GM18519 (cell line): ENCODE results near the gene POLR2L.

Experiments
- ATAC-seq: cut with Tn5 transposase; IDR thresholded peaks from one replicate; pipeline ENCODE4 v1.9.1; 2021; ENCODE audit warnings: mild to moderate bottlenecking, moderate library complexity; ENCODE audit not compliant: unreplicated experiment, low FRiP score

Gene POLR2L

GRCh38 chr11:855796-856195, 13.5 kb upstream of the POLR2L start:
- no peak for ATAC-seq

DNA sequence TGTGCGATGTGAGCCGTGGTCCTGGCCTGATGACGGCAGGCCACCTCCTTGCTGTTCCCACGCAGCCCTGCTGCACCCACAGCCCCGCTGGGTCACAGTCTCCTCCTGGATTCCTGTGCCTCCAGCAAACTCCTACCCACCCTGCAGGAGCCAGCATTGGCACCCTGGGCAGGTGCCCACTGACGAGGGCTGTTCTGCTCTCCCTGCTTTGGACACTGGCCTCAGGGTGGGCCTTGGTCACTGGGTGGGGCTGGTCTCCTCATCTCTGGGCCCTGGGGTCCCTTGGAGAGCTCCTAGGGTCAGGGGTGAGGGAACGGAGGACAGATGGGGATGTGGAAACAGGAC, 13.0 kb upstream of the POLR2L start:
- no peak for ATAC-seq

GRCh38 chr11:854601-855329, 12.4 kb upstream of the POLR2L start:
- ATAC-seq: no peak

DNA sequence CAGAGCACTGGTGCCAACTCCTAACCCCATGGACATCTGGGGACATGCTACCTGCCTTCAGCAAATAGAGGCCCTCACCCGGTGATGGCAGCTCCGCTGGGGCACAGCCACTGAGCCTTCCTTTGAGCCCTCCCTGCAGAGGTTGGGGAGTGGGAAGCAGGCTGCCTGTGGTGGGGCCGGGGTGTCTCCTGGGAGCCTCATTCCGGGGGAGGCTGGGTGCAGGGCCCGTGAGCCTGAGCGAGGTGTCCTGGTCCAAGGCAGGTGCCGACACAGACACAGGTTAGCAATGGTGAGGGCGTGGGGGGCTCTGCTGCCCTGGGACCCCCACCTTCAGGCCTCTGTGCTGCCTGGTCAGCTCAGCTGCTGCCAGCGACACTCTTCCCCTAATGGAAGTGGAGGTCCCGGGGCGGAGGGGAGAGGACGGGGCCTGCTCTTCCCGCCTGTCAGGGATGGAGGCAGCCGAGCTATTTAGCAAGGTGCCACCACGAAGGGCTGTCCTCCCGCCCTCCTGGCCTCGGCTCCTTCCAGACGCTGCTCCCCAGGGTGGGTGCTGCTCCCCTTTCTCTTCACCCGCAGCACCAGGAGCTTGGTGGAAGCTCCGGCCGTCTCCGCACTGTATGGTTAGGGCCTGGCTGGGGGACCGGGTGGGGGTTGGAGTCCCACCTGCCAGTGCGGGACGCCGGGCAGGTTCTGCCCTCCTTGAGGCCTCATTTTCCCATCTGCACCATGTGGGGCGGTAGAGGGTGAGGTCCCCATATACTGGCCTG, 11.5 kb upstream of the POLR2L start:
- no peak for ATAC-seq

DNA sequence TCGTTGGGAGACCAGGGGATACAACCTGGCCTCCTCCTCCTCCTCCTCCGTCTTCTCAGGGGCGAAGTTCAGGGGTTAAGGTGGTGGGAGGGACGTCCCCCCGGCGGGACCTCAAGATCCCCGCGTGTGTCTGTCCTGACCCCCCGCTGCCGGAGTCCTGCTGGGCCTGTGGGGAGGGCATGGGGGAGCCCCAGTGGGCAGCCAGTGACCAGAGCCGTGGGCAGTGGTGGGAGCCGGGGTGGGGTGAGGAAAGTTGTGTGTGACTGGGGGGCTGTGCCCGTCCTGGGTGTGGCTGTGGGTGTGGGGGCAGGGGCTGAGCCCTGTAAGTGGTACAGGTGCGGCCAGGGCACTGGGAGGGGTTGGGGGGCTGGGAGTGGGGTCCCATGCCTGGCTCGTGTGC, 10.4 kb upstream of the POLR2L start:
- no peak for ATAC-seq

DNA sequence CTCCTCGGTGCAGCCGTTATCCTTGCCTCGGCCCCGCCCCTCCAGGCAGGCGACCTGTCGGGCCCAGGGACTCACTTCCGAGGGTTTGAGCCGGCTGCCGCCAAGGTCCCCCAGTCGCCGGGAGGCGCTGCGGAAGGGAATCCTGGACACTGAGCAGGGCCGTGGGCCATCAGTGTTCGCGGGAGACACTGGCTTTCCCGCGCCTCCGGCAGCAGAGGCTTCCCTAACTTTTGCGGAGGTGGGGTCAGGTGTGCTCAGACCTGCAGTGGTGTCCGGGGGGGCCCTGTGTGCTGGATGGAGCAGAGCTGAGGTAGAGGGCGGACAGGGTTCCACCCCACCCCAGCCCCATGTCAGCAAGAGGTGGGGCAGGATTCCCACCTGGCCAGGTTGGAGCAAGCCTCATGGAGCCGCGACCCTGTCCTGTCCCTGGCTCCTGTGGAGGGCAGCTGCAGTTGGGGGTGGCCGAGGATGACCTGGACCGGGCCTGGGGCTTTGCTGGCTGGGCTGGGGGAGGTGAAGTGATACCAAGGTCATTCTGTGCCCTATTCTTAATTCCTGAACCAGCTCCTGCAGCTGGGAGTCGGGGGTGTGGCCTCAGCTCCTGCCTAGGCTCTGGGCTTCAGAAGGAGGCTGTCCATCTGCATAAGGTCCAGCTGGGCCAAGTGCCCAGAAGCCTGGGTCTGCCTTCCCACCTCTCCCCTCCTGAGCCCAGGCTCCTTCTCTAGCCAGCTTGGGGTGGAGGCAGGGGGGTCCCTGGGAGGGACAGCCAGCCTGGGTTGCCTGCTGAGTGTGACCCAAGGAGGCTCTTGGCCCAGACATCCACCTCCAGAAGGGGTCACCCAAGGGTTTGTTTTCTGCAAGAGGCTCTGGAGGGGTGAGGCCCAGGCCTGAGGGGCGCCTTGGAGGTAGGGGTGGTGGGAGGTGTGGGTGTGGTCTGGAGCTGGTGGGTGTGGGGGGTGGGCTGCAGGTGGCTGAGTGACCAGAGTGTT, 8.7 kb upstream of the POLR2L start:
- ATAC-seq: no peak

DNA sequence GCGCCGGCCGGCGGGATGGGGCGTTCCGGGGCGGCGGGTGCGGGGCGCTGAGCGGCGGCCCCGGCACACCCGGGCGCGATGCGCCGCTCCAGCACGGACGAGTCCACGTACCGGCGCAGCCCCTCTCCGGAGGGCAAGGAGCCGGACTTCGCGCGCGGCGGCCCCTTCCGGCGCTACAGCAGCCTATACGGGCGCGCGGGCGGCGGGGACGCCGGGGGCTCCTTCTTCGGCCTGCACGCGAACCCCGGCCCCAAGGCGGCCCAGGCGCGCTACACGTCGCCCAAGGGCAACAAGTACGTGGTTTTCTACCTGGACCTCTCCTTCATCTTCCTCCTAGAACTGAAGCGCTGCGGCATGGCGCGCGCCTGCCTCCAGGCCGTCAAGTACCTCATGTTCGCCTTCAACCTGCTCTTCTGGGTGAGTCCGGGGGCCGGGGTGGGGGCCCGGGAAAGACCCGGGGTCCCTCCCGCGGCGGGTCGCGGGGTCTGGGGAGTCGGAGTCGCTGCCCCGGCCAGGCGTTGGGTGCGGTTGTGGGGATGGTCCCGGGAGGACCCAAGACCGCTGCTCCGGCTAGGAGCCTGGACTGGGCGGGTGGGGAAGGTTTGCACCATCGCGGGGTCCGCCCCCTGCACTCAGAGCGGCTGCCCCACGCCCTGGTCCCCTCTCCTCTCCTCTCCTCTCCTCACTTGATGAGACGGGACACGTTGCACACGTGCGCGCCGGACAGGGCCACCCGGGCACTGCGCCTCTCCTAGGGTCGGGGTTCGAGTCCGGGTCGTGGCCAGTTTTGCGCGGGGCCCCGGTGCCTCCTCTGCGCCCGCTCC, 7.8 kb upstream of the POLR2L start:
- no peak for ATAC-seq

GRCh38 chr11:849104-849824, 6.9 kb upstream of the POLR2L start:
- no peak for ATAC-seq

DNA sequence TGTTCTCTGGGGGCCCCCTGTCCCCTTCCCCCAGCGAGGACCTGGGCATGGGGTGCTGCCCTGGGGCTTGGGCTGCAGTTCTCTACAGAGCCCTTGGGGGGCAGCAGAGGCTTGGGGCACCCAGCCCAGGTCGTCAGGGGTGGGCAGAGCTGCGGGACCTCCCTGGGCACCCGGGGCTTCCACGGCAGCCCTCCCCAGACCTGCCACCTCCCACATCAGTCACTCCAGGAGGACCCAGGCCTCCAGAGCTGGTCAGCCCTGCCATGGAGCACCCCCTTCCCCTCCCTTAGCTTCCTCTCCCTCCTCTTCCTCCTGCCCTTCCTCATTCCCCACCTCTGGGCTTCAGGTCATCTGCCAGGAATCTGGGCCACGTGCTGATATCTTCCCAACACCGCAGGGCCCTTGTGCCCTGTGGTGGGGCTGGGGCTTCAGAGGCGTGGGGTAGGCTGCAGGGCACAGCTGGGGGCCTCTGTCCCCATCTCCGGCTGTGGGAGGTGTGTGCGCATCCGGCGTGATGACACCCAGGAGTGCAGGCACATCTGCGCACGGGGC, 6.1 kb upstream of the POLR2L start:
- ATAC-seq: no peak

DNA sequence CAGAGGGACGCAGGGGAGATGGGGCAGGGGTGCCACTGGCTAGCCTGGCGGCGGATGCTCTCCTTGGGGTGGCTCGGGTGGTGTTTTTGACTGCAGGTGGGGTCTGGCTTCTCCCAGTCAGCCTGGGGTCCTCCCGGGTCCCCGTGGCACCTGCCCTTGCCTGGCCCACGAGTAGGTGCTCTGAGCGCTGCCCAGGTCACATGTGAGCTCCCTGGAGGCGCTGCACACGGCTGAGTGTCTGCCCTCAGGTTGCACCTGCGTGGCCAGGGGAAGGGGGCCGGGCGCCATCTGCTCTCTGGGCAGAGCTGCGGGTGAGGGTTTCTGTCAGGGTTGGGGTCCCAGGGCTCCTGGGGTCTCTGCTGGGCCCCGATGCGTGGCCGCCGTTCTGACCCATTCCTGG, 5.5 kb upstream of the POLR2L start:
- no peak for ATAC-seq

GRCh38 chr11:846496-847098, 4.3 kb upstream of the POLR2L start:
- no peak for ATAC-seq

DNA sequence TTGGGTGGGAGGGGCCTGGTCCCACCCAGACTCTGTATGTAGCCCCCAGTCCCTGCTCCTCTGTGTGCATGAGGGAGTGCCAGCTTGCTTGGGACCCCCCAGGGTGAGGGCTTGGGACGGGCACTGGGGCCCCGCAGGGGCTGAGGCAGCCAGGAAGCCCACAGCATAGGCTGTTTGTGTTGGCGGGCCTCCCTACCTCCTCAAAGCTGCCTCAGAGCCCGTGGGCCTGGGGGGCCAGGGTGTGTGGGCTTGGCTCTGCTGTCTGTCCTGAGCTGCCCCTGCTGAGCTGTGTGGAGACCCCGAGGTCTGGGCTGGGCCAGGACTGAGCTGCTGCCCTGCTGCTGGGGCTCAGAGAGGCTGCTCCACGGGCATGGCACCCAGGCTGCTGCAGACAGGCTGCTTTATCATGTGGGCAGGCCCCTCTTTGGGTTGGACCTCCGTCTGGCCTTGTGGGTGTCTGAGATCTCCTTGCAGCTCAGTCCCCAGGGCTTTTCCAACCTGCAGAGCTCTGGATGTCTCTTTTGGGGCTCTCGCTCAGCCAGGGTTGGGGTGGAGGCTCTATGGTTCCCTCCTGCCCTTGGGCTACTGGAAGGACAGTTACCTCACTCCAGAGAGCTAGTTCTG, 3.7 kb upstream of the POLR2L start:
- no peak for ATAC-seq

DNA sequence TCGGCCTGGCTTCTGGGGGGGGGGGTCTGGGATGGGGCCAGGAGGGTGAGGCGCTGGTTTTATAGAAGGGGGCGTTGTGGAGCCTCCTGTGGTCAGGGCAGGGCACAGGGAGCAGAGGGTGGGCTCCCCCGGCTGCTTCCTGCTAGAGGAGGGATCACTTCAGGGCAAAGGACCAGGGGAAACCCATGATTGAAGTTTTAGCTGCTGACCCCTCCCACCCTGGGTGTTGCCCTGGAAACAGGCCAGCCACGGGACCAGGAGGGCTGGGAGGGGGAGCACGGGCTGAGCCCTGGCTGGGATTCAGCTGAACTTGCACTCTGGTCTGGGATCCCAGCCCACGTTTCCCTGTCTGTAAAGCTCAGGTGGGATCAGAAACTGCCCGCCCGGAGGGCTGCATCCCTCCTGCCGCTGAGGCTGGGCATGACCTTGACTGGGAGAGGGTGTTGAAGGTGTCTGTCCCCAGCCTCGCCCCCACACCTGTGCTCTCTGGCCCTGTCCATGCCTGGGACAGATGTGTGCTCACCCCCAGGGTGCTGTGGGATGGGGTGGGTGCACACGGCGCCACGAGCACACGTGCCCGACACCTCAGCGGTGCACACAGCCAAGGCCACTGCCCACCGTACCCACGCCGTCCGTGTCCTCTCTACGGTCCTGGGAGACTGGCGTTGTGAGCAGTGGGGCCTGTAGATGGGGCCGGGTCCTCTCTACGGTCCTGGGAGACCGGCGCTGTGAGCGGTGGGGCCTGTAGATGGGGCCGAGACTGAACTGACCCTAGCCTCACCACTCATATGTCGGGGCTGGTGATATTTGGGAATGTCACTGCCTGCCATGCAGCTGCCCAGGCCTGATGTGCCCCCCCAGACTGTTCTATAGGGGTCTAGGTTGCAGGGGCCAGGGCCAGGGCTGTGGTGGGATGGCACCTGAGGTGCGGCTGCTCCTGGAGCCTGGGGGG, 2.6 kb upstream of the POLR2L start:
- ATAC-seq: no peak

GRCh38 chr11:843818-844692, 1.7 kb upstream of the POLR2L start:
- ATAC-seq: no peak

DNA sequence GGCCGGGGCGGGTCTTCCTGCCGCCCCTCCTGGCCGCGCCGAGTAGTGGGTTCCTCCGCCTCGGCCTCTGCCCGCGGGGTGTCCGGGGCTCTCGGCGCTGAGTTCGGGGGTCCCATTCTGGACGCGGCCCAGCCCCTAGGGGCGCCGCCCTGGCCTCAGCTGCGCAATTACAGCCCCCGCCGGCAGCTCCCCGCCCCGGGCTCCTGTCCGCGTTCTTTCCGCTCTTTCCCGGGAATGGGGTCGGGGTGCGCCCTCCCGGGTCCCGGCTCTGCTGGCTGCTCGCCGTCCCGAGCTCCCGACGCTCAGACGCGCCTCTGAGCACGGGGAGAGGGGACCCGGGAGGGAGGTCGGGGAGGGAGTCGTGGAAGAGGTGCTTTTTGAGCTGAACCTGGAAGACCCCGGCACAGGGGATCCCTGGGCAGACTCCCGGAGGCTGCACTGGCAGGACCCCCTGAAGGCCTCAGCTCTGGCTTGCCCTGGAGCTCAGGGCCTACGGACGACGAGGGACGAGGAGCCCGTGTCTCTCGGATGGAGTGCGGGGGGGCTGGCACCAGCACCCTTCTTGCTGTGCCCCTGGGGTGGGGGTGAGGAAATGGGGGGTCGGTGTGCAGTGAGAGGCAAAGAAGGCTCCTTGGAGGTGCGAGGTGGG, 881 bp upstream of the POLR2L start:
- ATAC-seq: no peak

DNA sequence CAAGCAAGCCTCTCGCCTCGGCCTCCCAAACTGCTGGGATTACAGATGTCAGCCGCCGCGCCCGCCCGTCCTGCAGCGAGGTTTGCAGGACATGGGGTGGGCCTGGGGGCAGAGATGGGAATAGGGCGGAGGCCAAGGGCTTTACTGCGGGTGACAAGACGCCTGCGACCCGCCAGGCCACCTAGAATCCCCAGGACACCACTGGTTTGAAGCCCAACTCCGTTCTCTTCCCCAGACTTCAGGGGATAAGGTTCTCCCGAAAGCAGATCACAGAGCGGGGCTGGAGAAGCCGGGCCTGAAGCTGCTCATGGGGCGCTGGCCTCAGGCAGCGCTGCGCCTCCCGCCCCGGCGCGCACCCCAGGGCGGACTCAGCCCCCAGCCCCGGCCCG, 354 bp downstream of the POLR2L start:
- no peak for ATAC-seq
